Muscle of back (tissue), 11 donors: ENCODE results near the gene ZNF213. TPM values are rescaled to one million over a fixed set of nuclear protein-coding genes. Genes with fewer than 3 reads are reported as not detected.
A peak's percentile ranks its signal among the peaks of the same experiment; 100 is the strongest.
"Not testable (repeated sequence)": the region's sequence is repeated elsewhere in the genome, so short reads cannot be mapped to it uniquely, and the experiment has no call there.

Source experiments
- DNase-seq, 3 donors: peaks; one replicate each; pipeline versions ENCODE4 v3.0.0 to v3.0.0-alpha.2; 2013
- polyA plus RNA-seq, 10 donors: library from polyadenylated mRNA; unstranded; fragments of 120-200 nt; gene quantifications; one replicate each; pipeline ENCODE4 v1.2.1, GENCODE V29; 2013; ENCODE audit not compliant: insufficient read length in 10 of 10

The ZNF213 gene
- polyA plus RNA-seq, 10 donors, result 8.1 to 11.6 (median 10.0) TPM

DNA sequence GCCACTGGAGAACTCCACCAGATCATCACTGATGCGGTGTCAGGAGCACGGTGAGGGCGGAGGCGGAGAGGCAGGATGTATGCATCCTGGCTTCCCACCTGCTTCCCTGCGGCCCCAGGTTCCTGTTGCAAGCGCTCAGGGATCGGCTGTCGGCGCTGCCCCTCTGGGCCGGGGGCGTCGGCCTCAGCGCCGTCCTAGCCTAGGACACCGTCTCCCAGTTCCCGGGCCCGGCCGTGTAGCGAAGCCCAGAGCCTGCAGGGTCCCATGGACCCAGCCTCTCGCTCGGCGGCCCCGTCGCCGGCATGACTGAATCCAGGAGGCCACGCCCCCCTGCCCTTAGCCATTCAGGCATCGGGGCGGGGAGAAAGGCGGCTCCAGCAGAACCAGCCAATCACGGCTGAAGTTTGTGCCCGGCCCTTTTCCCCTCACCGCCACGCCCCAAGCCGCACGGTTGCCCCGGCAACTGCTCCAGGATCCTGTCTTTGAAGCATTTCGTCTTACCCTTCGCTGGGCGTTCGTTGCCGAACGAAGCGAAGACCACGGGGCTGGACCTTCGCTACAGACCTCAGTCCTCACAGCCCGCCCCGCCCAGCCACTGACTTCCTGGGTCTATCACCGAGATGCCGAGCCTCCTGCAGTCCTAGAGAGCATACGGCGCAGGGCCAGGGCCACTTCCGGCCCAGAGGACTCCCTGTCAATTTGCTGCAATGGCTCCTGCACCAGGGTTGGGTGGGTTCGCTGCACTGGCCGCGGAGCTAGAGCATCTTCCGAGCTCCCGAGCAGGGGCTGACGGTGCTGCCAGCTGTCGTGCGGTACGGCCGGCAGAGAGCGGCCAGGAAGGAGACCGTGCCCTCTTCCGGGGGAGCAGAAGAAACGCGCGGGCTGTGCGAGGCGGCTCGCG, 10.6 kb upstream of the ZNF213 start:
- DNase-seq, result peak; percentile 94 to 99 (median 97)

DNA sequence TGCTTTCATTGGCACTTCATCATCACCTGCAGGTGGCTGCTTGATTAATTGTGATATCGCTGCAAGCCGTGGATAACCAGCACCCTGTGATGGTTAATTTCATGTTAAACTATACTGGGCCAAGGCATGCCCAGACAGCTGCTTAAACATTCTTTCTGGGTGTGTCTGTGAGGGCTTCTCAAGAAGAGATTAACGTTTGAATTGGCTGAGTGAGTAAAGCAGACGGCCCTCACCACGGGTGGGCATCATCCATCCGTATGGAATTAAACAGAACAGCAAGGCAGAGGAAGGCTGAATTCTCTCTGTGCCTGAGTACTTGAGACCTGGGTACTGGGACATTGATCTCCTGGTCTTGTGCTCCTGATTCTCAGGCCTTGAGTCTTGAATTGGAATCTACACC, 7.1 kb upstream of the ZNF213 start:
- no peak for DNase-seq

DNA sequence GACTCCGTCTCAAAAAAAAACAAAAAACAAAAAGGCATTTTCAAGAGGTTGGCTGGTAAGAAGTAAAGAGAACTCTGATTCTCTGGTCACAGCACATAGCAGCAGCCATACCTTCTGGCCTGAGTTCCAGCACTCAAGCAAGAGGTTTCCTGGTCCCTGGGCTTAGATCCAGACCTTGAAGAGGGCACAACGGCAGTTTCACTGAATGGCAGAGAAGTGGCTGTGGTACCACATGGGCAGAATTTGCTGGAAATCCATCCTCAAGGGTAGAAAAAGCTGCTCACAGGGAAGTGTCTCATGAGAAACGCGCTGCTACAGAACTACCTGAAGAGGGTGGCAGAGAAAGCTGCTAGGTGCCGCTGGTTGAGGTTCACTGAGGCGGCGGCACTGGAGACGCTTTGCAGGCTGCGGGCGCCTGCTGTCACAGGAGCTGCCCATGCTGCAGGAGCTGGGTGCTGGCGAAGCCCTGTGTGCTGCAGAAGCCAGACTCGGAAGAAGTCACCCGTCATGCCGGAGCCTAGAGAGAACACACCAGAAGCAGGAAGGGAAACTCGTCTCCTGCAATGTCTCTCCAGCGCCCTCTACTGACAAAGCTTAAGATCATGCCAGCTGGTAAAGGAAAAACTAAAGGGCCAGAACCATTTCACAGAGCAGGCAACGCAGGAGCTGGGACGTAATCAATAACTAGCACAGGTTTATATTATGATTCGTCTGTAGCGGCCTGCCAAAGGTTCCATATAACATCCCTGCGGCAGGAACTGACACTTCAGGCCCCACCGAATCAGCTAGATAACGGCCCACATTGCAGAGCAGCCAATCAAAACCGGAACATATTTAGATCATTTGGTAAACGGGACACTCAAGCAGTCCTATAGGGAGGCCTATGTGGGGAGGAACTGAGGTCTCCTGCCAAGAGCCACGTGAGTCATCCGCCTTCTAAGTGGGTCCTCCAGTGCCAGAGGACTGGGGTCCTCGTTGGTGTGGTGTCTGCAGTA, 5.4 kb upstream of the ZNF213 start:
- peak; percentile 85 to 94 (median 88) for DNase-seq

DNA sequence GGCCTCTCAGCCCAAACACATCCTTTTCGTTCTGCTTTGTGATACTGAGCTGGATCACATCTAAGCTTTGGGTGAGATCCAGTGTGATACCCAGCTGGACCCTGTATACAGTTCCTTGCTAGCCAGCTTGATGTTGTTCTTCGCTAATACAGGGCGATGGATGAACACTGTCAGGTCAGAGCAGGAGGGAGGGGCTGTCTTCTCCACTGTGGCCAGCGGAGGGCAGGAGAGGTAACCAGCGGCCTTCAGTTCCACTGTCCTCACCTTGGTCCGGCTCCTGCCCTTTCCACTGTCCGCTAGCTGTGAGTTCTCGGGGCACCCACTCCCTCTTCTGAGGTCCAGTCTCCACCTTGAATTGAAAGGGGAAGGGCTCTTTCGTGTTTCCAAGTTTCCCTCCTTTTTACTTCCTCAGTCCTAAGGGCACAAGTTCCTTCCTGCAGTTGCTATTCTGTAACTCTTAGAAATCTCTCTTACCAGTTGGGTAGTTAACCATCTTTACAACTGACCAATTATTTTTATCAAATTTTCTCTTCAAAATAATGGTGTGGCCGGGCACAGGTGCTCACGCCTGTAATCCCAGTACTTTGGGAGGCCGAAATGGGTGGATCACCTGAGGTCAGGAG, 3.0 kb upstream of the ZNF213 start:
- peak in 1 of 3 donors; percentile 63 for DNase-seq

DNA sequence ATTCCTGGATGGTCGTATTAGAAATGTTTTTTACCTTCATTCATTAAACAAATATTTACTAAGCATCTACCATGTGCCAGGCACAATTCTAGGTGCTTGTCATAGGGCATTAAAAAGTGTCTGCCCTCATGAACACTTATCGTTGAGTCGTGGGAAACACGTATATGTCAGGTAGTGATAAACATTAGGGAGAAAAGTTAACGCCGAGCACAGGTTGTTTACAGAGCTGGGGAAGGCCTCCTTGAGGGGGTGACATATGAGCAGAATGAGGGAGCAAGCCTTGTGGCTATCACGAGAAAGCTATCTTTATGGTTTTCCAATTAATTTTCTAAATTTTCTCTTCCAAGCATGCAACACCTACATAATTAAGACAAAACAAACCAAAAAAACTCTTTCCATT, 985 bp upstream of the ZNF213 start:
- no peak for DNase-seq

DNA sequence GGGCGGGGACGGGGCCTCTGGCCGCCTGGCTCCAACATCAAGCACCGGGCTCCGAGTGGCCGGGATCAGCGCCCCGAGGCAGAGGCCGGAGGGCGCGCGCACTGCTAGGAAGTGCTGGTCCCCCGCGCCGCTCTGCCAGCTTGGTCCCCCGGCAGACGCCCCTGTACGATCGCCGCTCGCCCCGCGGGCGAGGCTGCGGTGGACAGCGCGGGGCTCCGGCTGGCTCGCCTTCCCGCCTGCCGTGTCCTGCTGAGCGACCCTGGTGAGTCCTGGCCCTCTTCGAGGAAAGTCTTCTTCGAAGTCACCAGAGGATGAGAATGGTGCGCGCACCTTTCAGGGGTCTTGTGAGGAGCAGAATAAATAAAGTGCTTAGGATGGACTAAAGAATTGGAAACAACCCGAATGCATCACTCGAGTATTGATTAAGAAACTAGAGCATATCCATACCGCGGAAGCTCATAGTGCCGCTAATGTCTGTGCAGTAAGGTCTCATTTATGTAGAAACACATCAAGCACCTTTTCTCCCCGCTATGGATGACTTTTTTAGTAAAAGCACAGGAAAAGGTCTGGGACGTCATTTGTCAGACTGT, 392 bp downstream of the ZNF213 start:
- peak in 1 of 3 donors; percentile 87 for DNase-seq

DNA sequence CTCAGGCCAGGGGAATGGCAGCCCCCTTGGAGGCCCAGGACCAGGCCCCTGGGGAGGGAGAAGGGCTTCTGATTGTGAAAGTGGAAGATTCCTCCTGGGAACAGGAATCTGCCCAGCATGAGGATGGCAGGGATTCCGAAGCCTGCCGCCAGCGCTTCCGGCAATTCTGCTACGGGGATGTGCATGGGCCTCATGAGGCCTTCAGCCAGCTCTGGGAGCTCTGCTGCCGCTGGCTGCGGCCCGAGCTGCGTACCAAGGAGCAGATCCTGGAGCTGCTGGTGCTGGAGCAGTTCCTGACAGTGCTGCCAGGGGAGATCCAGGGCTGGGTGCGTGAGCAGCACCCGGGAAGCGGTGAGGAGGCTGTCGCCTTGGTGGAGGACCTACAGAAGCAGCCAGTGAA, 2.4 kb downstream of the ZNF213 start:
- DNase-seq, result no peak

DNA sequence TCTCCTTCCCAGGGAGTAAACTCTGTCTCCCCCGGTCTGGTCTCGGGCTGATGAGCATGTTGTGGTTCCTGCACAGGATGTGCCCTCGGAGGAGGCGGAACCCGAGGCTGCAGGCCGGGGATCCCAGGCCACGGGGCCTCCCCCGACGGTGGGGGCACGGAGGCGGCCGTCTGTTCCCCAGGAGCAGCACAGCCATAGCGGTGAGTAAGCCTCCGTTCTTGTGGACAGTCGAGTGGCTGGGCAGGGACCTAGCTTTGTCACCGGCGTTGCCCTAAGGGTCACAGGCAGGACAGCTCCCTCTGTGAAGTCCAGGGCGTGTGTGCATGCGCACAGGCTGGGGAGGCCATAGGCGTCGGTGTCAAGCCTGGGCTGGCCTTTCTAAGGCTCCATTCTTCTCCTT, 3.5 kb downstream of the ZNF213 start:
- DNase-seq, result no peak

DNA sequence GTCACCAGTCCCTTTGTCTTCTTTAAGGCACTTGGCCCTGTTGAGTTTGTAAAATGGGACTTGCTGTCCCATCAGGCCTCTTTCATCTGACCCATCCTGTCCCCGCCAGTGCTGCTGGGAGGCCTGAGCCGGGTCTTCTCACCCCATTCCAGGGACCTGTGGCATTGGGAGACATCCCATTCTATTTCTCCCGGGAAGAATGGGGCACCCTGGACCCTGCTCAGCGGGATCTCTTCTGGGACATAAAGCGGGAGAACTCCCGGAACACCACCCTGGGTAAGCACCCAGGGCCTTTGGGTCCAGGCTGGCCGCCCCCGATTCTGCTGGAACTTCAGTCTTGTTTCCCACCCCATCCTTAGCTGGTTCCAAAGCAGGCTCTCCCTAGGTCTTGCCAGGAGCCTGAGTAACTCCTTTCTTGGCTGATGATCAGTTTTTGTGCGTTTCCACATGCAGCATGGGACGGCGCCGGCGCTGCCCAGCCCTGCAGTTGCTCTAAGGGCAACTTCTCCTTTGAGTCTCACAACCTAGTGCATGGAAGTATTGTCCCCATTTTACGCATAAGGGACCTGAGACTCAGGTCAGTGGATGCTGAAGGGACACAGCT, 4.1 kb downstream of the ZNF213 start:
- DNase-seq, result no peak

DNA sequence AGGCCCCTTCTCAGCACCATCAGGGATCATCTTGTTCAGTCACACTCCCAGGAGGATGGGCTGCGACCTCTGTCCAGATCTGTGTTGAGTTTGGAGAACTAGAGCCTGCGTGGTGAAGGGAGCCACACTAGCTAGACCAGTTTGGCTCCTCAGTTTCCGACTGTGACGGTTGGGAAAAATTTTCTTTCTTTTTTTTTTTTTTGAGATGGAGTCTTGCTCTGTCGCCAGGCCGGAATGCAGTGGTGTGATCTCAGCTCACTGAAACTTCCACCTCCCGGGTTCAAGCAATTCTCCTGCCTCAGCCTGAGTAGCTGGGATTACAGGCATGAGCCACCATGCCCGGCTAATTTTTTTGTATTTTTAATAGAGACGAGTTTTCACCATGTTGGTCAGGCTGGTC, 4.7 kb downstream of the ZNF213 start:
- not testable (repeated sequence) for DNase-seq

DNA sequence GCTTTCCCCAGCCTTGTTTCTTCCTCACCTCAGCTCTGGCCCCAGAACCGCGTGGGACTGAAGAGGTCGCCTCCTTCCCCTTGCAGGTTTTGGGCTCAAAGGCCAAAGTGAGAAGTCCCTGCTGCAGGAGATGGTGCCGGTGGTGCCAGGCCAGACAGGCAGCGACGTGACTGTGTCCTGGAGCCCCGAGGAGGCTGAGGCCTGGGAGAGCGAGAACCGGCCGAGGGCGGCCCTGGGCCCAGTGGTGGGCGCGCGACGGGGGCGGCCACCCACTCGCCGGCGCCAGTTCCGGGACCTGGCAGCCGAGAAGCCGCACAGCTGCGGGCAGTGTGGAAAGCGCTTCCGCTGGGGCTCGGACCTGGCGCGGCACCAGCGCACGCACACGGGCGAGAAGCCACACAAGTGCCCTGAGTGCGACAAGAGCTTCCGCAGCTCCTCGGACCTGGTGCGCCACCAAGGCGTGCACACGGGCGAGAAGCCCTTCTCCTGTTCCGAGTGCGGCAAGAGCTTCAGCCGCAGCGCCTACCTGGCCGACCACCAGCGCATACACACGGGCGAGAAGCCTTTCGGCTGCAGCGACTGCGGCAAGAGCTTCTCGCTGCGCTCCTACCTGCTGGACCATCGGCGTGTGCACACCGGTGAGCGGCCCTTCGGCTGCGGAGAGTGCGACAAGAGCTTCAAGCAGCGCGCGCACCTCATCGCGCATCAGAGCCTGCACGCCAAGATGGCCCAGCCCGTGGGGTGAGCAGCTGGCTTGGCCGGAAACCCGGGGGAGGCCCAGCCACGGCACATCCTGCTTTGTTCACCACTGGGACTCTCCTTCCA, 6.0 kb downstream of the ZNF213 start:
- no peak for DNase-seq

DNA sequence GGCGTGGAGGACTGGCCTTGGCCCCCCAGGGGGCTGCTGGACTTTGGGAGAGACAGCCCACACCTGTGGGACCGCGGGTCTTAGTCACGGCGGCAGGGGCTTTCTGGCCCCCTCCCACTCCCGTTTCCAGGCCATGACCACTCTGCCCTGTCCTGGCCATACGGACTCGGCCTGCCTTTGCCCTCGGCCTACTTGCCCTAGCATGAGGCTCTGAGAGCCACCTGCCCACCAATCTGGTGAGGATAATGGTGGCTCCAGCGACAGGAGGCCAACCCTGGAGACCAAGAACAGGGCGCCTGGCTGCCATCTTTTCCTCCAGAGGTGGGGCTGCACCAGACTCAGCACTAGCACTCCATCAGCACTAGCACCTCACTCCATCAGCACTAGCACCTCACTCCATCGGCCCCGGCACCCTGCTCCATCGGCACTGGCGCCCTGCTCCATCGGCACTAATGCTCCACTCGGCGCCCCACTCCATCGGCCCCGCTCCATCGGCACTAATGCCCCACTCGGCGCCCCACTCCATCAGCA, 7.0 kb downstream of the ZNF213 start:
- DNase-seq, result no peak

DNA sequence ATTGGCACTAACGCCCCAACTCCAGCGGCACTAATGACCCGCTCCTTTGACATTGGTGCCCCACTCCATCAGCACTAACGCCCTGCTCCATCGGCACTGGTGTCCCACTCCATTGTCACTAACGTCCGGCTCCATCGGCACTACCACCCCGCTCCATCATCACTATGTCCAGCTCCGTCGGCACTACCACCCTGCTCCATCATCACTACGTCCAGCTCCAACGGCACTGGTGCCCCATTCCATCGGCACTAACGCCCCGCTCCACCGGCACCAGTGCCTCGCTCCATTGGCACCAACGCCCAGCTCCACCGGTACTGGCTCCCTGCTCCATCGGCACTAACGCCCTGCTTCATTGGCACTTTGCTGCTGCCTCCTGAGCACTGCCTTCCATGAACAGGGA, 7.5 kb downstream of the ZNF213 start:
- DNase-seq, result no peak

DNA sequence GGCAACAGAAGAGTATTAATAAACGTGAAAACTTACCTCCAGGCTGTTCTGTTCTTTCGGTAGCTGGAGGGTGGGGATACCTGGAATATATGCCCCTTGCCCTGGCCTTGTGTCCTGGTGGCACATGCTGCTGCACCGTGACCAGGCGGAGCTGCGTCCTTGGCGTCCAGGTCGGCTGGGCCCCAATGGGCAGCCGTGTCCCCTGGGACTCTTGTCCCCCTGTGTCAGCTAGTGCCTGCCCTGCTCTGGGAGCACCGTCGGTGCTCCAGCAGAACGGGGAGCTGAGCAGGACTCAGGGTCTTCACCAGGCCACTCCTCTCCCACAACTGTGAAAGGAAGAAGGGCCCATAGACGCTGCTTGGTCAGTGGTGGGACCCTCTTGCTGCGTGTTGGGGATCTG, 7.9 kb downstream of the ZNF213 start:
- no peak for DNase-seq

DNA sequence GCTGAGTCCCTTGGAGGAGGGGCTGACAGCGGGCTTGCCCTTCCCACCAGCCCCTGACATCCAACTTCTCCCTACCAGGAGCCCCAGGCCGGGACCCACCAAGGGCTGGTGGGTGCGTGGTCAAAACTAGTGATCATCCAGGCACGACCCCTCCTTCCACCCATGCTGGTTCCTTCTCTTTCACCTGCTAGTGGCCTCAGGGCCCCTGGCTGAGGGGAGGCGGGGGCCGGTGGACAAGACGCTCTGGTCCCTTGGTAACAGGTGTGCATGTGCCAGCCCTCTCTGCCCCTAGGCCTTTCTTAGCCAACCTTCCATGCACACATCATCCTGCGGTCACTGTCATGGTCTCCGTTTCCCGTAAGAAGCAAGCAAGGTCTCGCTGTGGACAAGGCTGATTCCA, 8.4 kb downstream of the ZNF213 start:
- no peak for DNase-seq

DNA sequence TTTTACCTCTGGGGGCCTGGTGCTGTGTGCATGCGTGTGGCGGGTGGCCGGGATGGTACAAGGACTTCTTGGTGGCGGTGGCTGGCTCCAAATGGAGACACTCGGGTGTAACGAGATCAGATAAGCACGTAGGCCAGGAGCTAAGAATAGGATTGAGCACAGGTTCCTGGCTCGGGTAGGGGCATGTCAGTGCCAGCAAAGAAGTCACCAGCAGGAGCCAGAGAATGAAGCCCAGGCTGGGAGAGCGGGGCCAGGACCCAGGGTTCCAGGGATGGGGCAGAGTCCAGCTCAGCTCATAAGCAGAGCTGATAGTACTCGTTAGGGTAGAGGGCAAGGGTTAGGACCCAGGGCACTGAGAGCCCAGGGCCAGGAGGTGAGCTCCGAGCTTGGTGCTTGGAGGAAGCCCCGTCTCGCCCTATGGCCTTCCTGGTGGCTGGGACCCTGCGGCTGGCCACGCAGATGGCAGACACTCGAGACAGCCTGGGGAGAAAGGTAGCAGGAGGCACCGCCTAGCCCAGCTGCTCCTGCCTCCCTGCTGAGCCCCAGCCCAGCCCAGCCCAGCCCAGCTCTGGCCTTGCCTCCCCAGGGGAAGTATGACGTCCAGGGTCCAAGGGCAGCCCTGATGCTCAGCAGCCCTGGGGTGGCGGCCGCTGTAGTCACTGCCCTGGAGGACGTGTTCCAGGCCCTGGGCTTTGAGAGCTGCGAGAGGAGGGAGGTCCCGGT, 8.9 kb downstream of the ZNF213 start:
- DNase-seq, result peak in 2 of 3 donors; percentile 41 to 54

DNA sequence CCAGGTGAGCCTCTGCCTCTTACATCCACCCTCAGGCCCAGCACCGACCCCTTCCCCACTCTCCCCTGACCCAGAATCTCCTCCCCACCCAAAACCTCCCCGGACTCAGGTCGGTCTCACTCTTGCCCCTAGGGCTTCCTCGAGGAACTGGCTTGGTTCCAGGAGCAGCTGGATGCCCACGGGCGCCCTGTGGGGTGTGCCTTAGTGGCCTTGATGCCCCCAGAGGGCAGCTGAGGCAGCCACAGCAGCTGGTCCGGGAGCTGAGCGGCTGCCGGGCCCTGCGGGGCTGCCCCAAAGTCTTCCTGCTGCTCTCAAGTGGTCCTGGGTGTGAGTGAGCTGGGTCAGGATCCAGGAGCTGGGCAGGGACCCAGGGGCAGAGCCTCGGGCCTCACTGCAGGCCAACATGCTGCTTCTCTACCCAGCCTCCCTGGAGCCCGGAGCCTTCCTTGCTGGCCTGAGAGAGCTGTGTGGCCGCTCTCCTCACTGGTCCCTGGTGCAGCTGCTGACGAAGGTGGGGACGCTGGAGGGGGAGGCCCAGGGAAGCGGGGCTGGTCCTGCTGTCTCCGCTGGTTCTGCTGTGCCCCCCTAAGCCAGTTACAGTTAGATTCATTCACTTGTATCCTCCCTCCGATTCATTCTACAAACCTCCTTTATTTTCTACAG, 9.6 kb downstream of the ZNF213 start:
- no peak for DNase-seq

DNA sequence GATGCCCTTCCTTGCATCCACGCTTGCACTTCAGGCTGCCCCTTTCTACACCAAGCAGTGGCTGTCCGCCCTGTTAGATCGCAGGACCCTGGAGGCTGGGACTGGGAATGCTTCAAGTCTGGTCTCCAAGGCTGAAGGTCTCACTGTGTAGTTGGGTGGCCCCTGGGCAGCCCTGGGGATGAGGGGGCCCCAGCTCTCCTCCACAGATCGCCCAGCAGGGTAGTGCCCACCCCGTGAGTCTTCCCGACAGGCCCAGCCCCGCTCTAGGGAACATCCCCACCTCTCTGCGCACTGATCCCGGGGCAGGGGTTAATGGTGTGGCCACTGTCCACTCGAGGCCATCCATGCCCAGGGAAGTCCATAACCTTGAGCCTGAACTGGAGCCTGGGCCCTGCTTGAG, 10.3 kb downstream of the ZNF213 start:
- DNase-seq, result no peak

DNA sequence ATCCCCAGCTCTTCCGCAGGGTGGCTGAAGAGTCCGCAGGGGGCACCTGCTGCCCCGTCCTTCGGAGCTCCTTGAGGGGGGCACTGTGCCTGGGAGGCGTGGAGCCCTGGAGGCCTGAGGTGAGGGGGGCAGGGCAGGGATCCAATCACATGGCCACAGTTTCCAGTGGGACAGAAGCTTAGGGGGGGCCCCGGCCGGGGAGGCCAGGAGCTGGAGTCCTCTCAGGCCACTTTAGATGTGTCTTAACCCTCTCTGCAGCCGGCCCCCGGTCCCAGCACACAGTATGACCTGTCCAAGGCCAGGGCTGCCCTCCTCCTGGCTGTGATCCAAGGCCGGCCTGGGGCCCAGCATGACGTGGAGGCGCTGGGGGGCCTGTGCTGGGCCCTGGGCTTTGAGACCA, 10.8 kb downstream of the ZNF213 start:
- no peak for DNase-seq
